Measurements from ENCODE around the gene CNTNAP5.

The CNTNAP5 gene

GRCh38 chr2:124065636-124066035, 40.5 kb downstream of the CNTNAP5 start:
- DNase-seq, result no peak

DNA sequence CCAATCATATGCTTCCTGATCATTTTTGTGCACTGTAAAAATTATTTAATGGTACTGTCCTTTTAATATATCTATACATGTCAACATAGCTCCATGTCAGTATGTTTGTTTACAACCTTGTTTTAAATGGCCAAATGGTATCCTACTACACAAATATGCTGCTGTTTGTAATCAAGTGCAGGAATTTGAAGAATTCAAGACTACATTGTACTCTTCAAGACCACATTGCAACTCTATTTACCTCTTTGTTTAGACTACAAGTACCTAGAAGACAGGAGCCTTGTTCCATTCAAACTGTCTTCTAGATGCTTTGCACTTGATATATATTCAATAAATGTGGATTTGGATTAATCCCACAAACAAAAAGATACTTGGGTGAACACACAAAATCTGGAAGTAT, 41.7 kb downstream of the CNTNAP5 start:
- DNase-seq, result no peak

GRCh38 chr2:124079045-124079444, 54.0 kb downstream of the CNTNAP5 start:
- no peak for DNase-seq

DNA sequence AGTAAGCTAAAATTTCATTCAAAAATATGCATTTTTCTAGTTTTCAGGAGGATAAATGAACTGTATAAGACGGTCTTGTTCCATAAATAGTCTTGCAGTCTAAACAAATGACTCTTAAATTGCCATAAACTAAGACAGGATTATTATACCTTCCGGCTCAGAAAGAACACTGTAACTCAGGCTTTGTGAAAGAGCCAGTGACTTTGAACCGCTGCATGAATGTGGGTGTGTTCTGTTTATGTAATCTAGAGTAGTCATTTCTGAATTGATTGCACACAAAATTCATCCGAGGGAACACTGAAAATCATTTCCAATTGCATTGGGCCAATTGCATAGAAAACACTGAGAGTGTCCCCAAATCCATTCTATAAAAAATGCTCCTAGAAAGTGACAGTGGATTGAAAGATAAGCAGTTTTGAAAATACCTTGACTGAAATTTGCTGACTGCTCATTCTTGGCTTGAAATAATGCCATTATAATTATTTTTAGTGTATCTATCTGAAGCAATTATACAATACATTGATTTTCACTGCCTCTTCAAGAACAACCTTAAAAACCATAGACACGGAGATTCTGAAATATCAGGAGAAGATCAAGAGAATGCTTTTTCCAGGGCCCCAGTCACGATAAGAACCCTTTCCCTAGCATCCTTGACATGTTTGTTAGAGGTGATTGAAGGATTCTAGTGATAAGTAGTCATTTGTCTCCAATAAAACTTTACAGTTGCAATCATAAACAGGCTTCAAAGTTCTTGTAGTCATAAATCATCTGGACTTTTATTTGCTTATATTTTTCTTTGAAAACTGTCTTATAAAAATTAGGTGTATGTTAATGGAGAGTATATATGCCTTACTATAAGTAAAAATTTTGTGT, 55.4 kb downstream of the CNTNAP5 start:
- no peak for DNase-seq

- DNase-seq, result no peak
Observed at GRCh38 chr2:124081154-124081716, 56.1 kb downstream of the CNTNAP5 start.

GRCh38 chr2:124088616-124089015, 63.5 kb downstream of the CNTNAP5 start:
- no peak for DNase-seq

DNA sequence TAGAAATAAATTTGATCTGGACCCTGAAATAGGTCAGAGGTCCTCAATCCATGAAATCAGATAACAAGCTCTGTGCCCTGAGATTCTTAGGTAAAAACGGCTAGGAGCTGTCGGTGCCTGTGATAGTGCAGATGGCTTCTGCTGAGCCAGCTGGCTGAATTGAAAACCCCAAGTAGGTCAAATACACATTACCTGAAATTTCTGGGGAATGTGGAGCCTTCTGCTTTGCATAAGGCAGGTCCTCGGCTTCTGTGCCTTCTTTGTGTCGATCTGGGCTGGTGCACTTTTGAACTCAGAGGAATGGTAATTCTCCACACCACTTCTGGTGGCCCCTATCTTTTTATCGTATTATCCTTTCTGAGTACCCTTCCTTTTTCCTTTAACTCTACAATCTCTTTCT, 66.6 kb downstream of the CNTNAP5 start:
- DNase-seq, result no peak

GRCh38 chr2:124092651-124093050, 67.6 kb downstream of the CNTNAP5 start:
- DNase-seq, result no peak

DNA sequence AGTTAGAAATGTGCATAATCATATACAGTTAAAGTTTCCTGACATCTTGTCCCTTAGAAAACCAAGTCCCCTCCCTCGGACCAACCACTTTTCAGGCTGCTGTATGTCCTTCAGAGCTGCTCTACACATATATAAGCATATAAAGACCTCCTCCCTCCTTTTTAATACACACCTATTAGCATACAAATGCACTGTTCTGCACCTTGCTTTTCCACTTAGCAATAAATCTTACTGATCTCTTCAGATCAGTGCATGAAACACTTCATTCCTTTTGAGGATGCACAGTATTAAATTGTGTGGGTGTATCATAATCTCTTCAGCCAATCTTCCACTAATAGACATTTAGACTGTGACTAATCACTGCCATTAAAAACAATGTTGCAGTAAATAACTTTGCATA, 79.8 kb downstream of the CNTNAP5 start:
- DNase-seq, result no peak

DNA sequence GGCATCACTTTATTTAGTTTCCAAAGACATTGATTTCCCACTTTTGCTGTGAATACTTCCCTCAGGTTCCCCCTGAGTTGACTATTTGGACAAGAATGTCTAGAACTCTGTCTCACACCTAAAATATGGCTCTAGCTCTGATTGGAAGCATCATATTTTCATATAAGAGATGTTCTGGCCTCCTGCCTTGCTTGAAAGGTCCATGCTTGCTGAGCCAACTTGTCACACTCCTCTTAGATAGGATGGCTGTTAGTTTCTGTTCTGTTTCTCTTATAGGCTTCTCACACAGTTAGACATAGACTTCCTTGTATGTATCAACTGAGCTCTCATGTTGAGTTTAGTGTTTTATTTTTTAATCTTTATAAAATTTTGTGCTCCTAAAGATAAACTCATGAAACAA, 87.1 kb downstream of the CNTNAP5 start:
- no peak for DNase-seq

DNA sequence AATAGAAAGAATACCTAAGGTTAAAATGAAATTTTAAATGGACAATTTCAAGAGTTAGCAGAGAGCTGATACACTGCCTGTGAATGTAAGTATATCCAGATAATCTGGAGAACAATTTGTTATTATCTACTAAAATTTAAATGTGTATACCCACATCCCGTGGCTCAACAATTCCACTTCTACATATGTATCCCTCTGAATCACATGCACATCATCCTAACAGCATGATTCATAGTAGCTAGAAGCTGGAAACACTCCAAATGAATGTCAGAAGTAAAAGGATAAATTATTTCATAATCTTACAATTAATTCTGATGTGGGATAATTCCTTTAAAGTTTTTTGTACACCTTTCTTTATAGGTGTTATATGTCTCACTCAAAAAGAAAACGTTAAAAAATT, 87.9 kb downstream of the CNTNAP5 start:
- no peak for DNase-seq

DNA sequence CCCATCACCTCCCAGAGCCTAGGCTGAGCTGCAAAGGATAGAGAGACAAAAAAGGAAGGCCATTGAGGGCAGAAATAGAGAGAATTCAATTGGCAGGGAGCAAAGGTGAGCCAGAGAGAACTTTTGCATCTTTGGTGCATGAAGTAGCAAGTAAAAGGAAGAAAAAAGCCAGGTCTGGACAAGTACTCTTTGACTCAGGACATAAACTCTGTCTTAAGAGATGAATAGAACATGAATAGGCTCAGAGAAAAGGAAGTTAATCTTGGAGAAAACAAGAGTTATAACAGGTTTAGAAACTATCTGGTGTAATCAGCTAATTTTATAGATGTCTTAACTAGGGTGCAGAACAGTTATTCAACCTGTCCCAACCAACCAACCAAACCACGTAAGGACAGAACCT, 95.2 kb downstream of the CNTNAP5 start:
- no peak for DNase-seq

GRCh38 chr2:124121106-124121505, 96.0 kb downstream of the CNTNAP5 start:
- DNase-seq, result no peak

GRCh38 chr2:124121760-124122275, 96.7 kb downstream of the CNTNAP5 start:
- no peak for DNase-seq

- no peak for DNase-seq
Observed at GRCh38 chr2:124122340-124122739, 97.3 kb downstream of the CNTNAP5 start.

GRCh38 chr2:124131276-124131675, 106.2 kb downstream of the CNTNAP5 start:
- no peak for DNase-seq

- DNase-seq, result no peak
Observed at GRCh38 chr2:124136110-124136509, 111.0 kb downstream of the CNTNAP5 start.

DNA sequence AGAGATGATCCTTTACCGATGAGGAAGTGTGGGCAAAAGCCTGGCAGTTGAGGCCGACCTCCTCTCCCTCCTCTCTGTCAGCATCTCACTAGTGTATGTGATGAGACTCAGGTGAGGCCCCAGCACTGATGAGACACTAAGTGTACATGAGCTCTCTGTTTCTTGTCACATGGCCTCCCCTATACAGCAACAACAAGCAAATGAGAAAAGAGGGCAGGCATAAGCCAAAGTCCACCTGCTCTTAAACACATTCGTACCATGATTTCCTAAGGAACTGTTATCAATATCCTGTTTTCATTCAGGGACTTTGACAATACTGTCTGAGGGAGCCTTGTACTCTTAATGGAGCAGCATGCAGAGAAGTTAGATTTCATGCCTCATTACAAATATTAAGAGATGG, 113.0 kb downstream of the CNTNAP5 start:
- no peak for DNase-seq

DNA sequence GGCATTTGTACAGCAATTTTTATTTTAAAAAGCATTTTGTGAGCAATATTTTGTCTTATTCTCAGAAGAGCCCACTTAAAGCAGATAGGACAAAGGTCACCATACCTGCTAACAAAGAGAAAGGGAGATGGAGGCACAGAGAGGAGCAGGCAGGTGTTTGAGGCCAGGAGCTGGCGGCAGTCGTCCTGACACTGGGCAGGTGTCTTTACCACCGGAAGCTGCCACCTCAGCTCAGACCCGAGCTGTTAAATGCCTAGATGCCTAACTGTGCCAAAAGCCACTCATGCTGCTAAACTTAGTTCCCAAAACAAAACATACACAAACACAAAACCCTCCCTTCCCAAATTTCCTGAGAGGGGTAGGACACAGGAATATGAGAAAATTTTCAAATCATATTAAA, 120.9 kb downstream of the CNTNAP5 start:
- no peak for DNase-seq

- DNase-seq, result no peak
Observed at GRCh38 chr2:124147552-124147951, 122.5 kb downstream of the CNTNAP5 start.

DNA sequence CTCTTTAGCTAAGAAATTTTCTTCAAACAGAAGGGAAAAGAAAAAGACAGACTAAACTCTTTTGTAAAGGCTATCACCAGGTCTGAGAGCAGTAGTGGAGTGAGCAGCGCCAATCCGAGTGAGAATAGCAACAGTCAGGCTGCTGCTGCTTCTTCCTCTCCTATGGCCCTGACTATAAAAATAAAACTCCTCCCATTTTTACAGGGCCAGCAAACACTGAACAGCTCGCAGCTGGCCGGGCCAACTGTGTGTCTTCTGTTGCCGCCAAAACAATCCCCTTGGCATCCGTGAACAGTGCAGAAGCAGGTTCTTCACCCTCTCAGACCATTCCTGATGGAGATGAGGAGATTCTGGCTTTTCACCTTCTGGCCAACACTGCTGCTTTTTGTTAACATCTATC, 124.5 kb downstream of the CNTNAP5 start:
- no peak for DNase-seq

DNA sequence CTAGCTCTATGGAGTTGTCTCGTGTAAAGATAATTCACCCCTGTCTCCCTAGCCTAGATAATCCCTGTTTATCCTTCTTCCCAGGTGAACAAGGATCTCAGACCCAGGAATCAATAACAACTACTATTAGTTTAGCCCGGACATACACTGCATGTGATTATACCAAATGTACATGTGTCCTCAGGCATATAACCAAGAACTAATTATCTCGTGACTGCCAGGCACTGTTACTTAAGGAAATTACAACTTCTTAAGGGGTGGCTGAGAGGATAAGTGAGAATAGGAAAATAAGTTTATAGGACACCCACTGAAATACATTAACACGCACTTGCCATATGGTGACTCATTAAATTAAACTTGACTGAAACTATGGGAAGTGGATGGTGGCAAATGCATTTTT, 126.6 kb downstream of the CNTNAP5 start:
- DNase-seq, result no peak

DNA sequence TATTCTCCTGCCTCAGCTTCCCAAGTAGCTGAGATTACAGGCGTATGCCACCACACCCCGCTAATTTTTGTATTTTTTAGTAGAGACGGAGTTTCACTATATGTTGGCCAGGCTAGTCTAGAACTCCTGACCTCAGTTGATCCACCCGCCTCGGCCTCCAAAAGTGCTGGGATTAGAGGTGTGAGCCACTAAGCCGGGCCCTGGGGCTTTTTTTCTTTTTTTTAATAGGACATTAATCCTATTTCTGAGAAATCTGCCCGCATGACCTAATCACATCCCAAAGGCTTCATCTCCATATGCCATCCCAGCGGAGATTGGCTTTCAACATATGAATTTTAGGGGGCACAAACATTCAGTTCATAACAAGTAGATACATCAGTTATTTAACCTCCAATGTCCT, 128.6 kb downstream of the CNTNAP5 start:
- DNase-seq, result no peak

- DNase-seq, result no peak
Observed at GRCh38 chr2:124159166-124159565, 134.1 kb downstream of the CNTNAP5 start.

- no peak for DNase-seq
Observed at GRCh38 chr2:124161542-124161941, 136.5 kb downstream of the CNTNAP5 start.

Data from cerebellar nuclear complex (tissue), 1 donor.